Measurements from ENCODE around the gene SLC22A1.

DNA sequence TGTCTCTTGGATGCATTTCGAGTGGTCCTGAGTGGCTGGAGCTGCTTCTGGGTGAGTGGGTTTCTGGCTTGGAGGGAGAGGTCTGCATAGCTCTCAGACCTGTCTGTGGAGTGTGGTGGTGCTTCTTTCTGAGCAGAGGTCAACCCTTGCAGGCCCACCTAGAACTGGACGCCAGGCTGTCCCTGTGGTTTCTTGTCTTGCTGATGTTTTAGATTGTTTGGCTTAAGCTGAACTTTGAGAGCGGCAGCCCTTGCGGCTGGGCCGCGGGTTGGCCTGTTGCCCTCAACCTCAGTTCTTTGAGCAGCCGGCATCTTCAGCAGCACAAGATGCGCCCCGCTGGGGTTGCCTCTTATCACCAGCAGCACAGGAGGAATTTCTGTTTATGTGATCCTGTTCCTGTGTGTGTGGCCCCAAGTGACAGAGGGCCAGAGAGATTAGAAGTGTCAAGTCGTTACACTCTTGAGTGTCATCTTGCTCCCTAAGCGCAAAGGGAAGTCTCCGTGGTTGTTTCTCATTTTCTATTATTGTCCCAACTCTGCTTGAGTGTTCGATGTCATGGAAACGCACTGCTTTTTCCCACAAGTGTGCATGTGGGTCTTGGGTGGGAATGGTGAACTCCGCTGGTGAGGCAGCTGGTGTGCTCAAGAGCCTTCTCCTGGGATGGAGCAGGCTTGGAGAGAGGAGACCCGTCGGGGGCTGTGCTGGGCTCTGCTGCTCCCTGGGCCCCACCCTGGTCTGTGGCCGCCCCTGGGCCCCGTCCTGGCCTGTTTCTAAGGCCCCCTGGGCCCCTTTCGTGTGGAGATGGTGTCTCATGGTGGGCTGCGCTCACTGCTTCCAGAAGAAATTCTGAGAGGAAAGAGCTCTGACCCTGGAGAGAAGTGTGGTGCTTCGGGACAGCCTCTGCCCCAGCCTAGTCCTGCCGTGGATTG is 20.1 kb upstream of the SLC22A1 start:
- TF ChIP-seq EZH2 (IDR thresholded peaks at IDR 0.05; ENCODE audit: insufficient read depth, low read length) = no peak
- TF ChIP-seq, protein P1, sequence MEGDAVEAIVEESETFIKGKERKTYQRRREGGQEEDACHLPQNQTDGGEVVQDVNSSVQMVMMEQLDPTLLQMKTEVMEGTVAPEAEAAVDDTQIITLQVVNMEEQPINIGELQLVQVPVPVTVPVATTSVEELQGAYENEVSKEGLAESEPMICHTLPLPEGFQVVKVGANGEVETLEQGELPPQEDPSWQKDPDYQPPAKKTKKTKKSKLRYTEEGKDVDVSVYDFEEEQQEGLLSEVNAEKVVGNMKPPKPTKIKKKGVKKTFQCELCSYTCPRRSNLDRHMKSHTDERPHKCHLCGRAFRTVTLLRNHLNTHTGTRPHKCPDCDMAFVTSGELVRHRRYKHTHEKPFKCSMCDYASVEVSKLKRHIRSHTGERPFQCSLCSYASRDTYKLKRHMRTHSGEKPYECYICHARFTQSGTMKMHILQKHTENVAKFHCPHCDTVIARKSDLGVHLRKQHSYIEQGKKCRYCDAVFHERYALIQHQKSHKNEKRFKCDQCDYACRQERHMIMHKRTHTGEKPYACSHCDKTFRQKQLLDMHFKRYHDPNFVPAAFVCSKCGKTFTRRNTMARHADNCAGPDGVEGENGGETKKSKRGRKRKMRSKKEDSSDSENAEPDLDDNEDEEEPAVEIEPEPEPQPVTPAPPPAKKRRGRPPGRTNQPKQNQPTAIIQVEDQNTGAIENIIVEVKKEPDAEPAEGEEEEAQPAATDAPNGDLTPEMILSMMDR (IDR thresholded peaks at IDR 0.05; ENCODE audit: insufficient read depth, low read depth, low read length) = no peak

Data from astrocyte (in vitro differentiated cells and primary cell).